GM12875 (cell line): ENCODE results near the gene MINDY4.

Experiments used
- H3K4me3 ChIP-seq: one replicate; pipeline ENCODE4 v1.5.1; 2011; ENCODE audit warnings: low read depth, low read length, control low read depth
- CTCF ChIP-seq: IDR thresholded peaks from 2 replicates; pipeline ENCODE4 v1.5.1; 2011; ENCODE audit warnings: low read depth, mild to moderate bottlenecking, control low read depth, inconsistent platforms, low read length, moderate library complexity, borderline replicate concordance; ENCODE audit not compliant: insufficient read depth

MINDY4 gene

GRCh38 chr7:30877015-30877769, 106.0 kb downstream of the MINDY4 start:
- H3K4me3 ChIP-seq: no peak overlapping the region
- TF ChIP-seq CTCF: no peak

GRCh38 chr7:30877993-30878392, 106.8 kb downstream of the MINDY4 start:
- no peak for TF ChIP-seq CTCF

GRCh38 chr7:30879139-30880124, 108.2 kb downstream of the MINDY4 start:
- TF ChIP-seq CTCF: no peak

More at GRCh38 chr7:30877993-30878392, 106.8 kb downstream of the MINDY4 start:
- H3K4me3 ChIP-seq: no peak overlapping the region

GRCh38 chr7:30880125-30880720, 109.0 kb downstream of the MINDY4 start:
- TF ChIP-seq CTCF: no peak
- no peak overlapping the region for H3K4me3 ChIP-seq

More at GRCh38 chr7:30879139-30880124, 108.2 kb downstream of the MINDY4 start:
- H3K4me3 ChIP-seq: no peak overlapping the region

- TF ChIP-seq CTCF: no peak
- H3K4me3 ChIP-seq: no peak overlapping the region
Observed at GRCh38 chr7:30880941-30881340, 109.7 kb downstream of the MINDY4 start.

- TF ChIP-seq CTCF: no peak
- H3K4me3 ChIP-seq: no peak overlapping the region
Observed at GRCh38 chr7:30881448-30881847, 110.2 kb downstream of the MINDY4 start.
